Calu3 (cell line): ENCODE measurements around the gene STAT1. TPM values are rescaled to one million over a fixed set of nuclear protein-coding genes. Genes with fewer than 3 reads are reported as not detected.

Experiments used
- BruUV-seq: library from RNA; stranded (reverse); fragments of 400-500 nt; replicated peaks from 2 replicates; lab custom pipeline; 2021; lab: Mats Ljungman, UMichigan
- CTCF ChIA-PET: fragments of 300-600 bp; sonication (Branson Sonifier 250); formaldehyde crosslinking; loops from one replicate; lab custom pipeline; 2022; ENCODE audit warnings: antibody characterized with exemption; lab: Charles Lee
- DNase-seq: peaks from one replicate; pipeline ENCODE4 v3.0.0; 2022
- H3K27ac Mint-ChIP-seq: one replicate; pipeline ENCODE4 v1.8.0; 2022; ENCODE audit warnings: mixed read lengths; ENCODE audit not compliant: unreplicated experiment
- H3K27me3 Mint-ChIP-seq: one replicate; pipeline ENCODE4 v1.8.0; 2022; ENCODE audit warnings: mixed read lengths; ENCODE audit not compliant: unreplicated experiment
- H3K36me3 Mint-ChIP-seq: one replicate; pipeline ENCODE4 v1.8.0; 2022; ENCODE audit warnings: mild to moderate bottlenecking, moderate library complexity, mixed read lengths; ENCODE audit not compliant: insufficient read depth, unreplicated experiment
- H3K4me1 Mint-ChIP-seq: one replicate; pipeline ENCODE4 v1.8.0; 2022; ENCODE audit warnings: mild to moderate bottlenecking, low read depth, mixed read lengths; ENCODE audit not compliant: unreplicated experiment
- H3K4me3 Mint-ChIP-seq: one replicate; pipeline ENCODE4 v1.8.0; 2022; ENCODE audit warnings: mild to moderate bottlenecking, low read depth, moderate library complexity, mixed read lengths; ENCODE audit not compliant: unreplicated experiment
- H3K9me3 Mint-ChIP-seq: one replicate; pipeline ENCODE4 v1.8.0; 2022; ENCODE audit warnings: low read depth, mixed read lengths; ENCODE audit not compliant: unreplicated experiment
- CTCF ChIP-seq: fragments of 200-600 bp; IDR thresholded peaks from one replicate; pipeline ENCODE4 v1.8.0; 2022; ENCODE audit warnings: antibody characterized with exemption; ENCODE audit not compliant: unreplicated experiment
- intact Hi-C: fragments of 100-400 bp; cut with micrococcal nuclease; formaldehyde crosslinking; loops from one replicate; pipeline ENCODE4 v1.10.0; 2022; ENCODE audit not compliant: unreplicated experiment
- total RNA-seq: library from RNA; stranded (reverse); gene quantifications from 2 replicates; pipeline ENCODE4 v1.2.3, GENCODE V29; 2022

STAT1 gene
- total RNA-seq, 1 experiment from 2014 or later: 172 TPM

GRCh38 chr2:190977505-190977904, 36.5 kb downstream of the STAT1 start:
- intact Hi-C loops: no loop called here
- CTCF ChIA-PET: no interaction called here

DNA sequence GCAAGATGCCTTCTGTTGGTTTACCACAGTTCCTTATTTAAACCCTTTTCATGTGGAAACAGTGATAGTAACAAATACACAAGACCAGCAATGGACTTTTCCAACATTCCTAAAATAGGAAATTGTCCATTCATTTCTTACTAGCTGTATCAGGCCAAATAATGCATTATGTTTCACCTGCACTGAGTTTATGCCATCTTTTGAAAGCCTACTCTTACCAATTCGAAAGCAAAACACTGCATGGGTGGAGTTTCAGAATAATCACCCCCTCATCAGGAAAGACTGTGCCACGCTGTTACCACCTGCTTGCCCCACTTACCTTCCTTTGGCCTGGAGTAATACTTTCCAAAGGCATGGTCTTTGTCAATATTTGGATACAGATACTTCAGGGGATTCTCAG, 37.5 kb downstream of the STAT1 start:
- no peaks in the 10 kb centered on the region for H3K4me1 Mint-ChIP-seq
- no peak for DNase-seq
- no peak for TF ChIP-seq CTCF
- no peaks in the 10 kb centered on the region for H3K27me3 Mint-ChIP-seq
- H3K27ac Mint-ChIP-seq: no peak overlapping the region
- no peak overlapping the region for H3K4me3 Mint-ChIP-seq
- intact Hi-C loops: no loop called here
- no peaks in the 10 kb centered on the region for H3K9me3 Mint-ChIP-seq
- no TSS peak for BruUV-seq
- CTCF ChIA-PET: no interaction called here
- H3K36me3 Mint-ChIP-seq: peaks cover 79% of the 10 kb centered on the region

More at GRCh38 chr2:190977505-190977904, 36.5 kb downstream of the STAT1 start:
- Mint-ChIP-seq H3K27ac (no peak overlapping the region), H3K36me3 (peaks cover 81% of the 10 kb centered on the region), H3K4me1 (no peaks in the 10 kb centered on the region), H3K9me3 (no peaks in the 10 kb centered on the region), H3K27me3 (no peaks in the 10 kb centered on the region), H3K4me3 (no peak overlapping the region)
- no peak for DNase-seq
- BruUV-seq: no TSS peak
- no peak for TF ChIP-seq CTCF

GRCh38 chr2:190974629-190975361, 39.2 kb downstream of the STAT1 start:
- Mint-ChIP-seq H3K9me3 (no peaks in the 10 kb centered on the region), H3K27ac (no peak overlapping the region), H3K4me1 (no peaks in the 10 kb centered on the region), H3K36me3 (peaks cover 79% of the 10 kb centered on the region), H3K4me3 (no peak overlapping the region), H3K27me3 (no peaks in the 10 kb centered on the region)
- no peak for TF ChIP-seq CTCF
- CTCF ChIA-PET: no interaction called here
- DNase-seq: no peak
- no TSS peak for BruUV-seq
- intact Hi-C loops: no loop called here

- intact Hi-C loops: no loop called here
- no peak for TF ChIP-seq CTCF
- no peaks in the 10 kb centered on the region for H3K27me3 Mint-ChIP-seq
- no peak overlapping the region for H3K27ac Mint-ChIP-seq
- CTCF ChIA-PET: no interaction called here
- H3K4me1 Mint-ChIP-seq: no peaks in the 10 kb centered on the region
- no peak overlapping the region for H3K4me3 Mint-ChIP-seq
- DNase-seq: no peak
- no TSS peak for BruUV-seq
- no peaks in the 10 kb centered on the region for H3K9me3 Mint-ChIP-seq
- H3K36me3 Mint-ChIP-seq: peaks cover 82% of the 10 kb centered on the region
Measured at GRCh38 chr2:190973726-190974628, 40.0 kb downstream of the STAT1 start.
